Esophagus muscularis mucosa (tissue), 3 donors: ENCODE data around the gene NT5DC2.

ENCODE experiments used
- POLR2AphosphoS5 ChIP-seq, 2 donors: sonication (generic); formaldehyde crosslinking; IDR thresholded peaks; one replicate each; pipeline ENCODE4 v1.6.1; 2017; ENCODE audit warnings: antibody characterized with exemption in 2 of 2
- TF ChIP-seq, protein P1 (sequence below), 3 experiments: fragments of 200-600 bp in 2 of 3; fragments of 450-650 bp in 1 of 3; sonication (generic) in 2 of 3; IDR thresholded peaks; one replicate each; pipeline ENCODE4 v1.5.1; 2017 to 2019; ENCODE audit warnings: antibody characterized with exemption in 3 of 3, mild to moderate bottlenecking in 2 of 3, moderate library complexity in 1 of 3

DNA sequence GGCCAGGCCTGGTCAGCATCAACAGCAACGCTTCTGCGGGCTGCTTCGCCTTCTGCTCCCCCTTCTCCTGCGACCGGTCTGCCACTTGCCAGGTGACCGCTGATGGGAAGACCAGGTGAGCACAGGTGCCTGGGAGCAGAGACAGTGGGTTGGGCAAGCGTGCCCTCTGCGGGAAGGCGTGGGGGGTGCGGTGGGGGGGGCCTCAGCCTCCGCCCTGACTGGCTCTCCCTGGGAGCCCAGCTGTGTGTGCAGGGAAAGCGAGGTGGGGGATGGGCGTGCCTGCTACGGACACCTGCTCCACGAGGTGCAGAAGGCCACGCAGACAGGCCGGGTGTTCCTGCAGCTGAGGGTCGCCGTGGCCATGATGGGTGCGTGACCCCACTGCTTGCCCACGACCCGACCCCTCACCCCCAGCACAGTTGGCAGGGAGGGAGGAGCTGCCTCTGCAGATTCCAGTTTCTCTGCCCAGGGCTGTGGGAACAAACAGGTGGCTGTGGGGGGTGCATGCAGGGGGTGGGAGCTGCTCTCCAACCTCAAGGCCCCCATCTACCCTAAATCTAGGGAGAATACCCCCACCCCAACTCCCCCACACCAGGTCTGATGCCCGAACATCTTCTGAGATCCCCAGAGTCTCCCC, 29.8 kb downstream of the NT5DC2 start:
- TF ChIP-seq, protein P1, sequence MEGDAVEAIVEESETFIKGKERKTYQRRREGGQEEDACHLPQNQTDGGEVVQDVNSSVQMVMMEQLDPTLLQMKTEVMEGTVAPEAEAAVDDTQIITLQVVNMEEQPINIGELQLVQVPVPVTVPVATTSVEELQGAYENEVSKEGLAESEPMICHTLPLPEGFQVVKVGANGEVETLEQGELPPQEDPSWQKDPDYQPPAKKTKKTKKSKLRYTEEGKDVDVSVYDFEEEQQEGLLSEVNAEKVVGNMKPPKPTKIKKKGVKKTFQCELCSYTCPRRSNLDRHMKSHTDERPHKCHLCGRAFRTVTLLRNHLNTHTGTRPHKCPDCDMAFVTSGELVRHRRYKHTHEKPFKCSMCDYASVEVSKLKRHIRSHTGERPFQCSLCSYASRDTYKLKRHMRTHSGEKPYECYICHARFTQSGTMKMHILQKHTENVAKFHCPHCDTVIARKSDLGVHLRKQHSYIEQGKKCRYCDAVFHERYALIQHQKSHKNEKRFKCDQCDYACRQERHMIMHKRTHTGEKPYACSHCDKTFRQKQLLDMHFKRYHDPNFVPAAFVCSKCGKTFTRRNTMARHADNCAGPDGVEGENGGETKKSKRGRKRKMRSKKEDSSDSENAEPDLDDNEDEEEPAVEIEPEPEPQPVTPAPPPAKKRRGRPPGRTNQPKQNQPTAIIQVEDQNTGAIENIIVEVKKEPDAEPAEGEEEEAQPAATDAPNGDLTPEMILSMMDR (IDR thresholded peaks at IDR 0.05), result no peak
- no peak for TF ChIP-seq POLR2AphosphoS5 (IDR thresholded peaks at IDR 0.05)
